B cell (primary cell): ENCODE measurements around the gene KLHDC7B. TPM values are rescaled to one million over a fixed set of nuclear protein-coding genes. Genes with fewer than 3 reads are reported as not detected.

Experiments
- ATAC-seq: fragments of 200-7000 bp; cut with Tn5 transposase; one replicate; pipeline ENCODE4 v1.10.0; 2021; ENCODE audit warnings: low read depth, mild to moderate bottlenecking, moderate number of reproducible peaks, moderate library complexity
- CTCF ChIA-PET: fragments of 350-600 bp; sonication (Branson Sonifier 250); formaldehyde crosslinking; loops from one replicate; lab custom pipeline; 2021; ENCODE audit warnings: antibody characterized with exemption, inconsistent platforms; lab: Charles Lee
- POLR2A ChIA-PET: fragments of 350-600 bp; sonication (Branson Sonifier 250); formaldehyde crosslinking; loops from one replicate; lab custom pipeline; 2021; ENCODE audit warnings: antibody characterized with exemption; lab: Charles Lee
- DNase-seq: peaks from one replicate; pipeline ENCODE4 v3.0.0; 2013
- H2AFZ ChIP-seq: 2 replicates; pipeline ENCODE4 v1.6.1; 2012; ENCODE audit warnings: mild to moderate bottlenecking, low read depth, low read length; ENCODE audit not compliant: insufficient read depth, poor library complexity, severe bottlenecking
- H3K27ac ChIP-seq, 2 donors: 1 replicate in 1 of 2; 2 replicates in 1 of 2; pipeline ENCODE4 v1.5.1; 2012 to 2013; ENCODE audit warnings: low read length in 2 of 2, mild to moderate bottlenecking in 2 of 2, moderate library complexity in 1 of 2
- H3K27me3 ChIP-seq, 4 experiments: fragments of 200-600 bp in 1 of 4; sonication (generic) in 1 of 4; replicated peaks in 1 of 4; 1 replicate in 2 of 4; 2 replicates in 2 of 4; pipeline versions ENCODE4 v1.6.1 to v1.7.0; 2013 to 2016; ENCODE audit warnings: low read length in 3 of 4, mild to moderate bottlenecking in 2 of 4, mixed read lengths in 1 of 4, moderate library complexity in 1 of 4; ENCODE audit not compliant: insufficient read depth in 4 of 4, control insufficient read depth in 3 of 4; ENCODE audit errors: control extremely low read depth in 1 of 4
- H3K36me3 ChIP-seq, 2 experiments: replicated peaks in 1 of 2; 1 replicate in 1 of 2; 2 replicates in 1 of 2; pipeline versions ENCODE4 v1.6.1 to v1.7.1; 2013; ENCODE audit warnings: low read length in 1 of 2; ENCODE audit not compliant: insufficient read depth in 2 of 2, control insufficient read depth in 1 of 2; ENCODE audit errors: control extremely low read depth in 1 of 2, extremely low read depth in 1 of 2
- H3K4me1 ChIP-seq, 2 donors: fragments of 200-600 bp in 1 of 2; sonication (generic) in 1 of 2; 1 replicate in 1 of 2; 2 replicates in 1 of 2; pipeline versions ENCODE4 v1.5.1 to v1.6.1; 2013 to 2017; ENCODE audit warnings: low read length in 2 of 2; ENCODE audit not compliant: control insufficient read depth in 2 of 2, insufficient read depth in 2 of 2
- H3K4me2 ChIP-seq: replicated peaks from 2 replicates; pipeline ENCODE3; 2012; ENCODE audit warnings: mild to moderate bottlenecking, low read depth, low read length; ENCODE audit not compliant: poor library complexity, severe bottlenecking
- H3K4me3 ChIP-seq, 5 experiments: fragments of 200-600 bp in 1 of 5; sonication (generic) in 1 of 5; 1 replicate in 3 of 5; 2 replicates in 2 of 5; pipeline versions ENCODE4 v1.5.1 to v1.7.0; 2011 to 2016; ENCODE audit warnings: low read length in 4 of 5, mild to moderate bottlenecking in 4 of 5, low read depth in 2 of 5, control low read depth in 1 of 5, moderate library complexity in 1 of 5; ENCODE audit not compliant: insufficient read depth in 1 of 5; ENCODE audit errors: control extremely low read depth in 1 of 5, extremely low read depth in 1 of 5
- H3K79me2 ChIP-seq: fragments of 200-600 bp; sonication (generic); one replicate; pipeline ENCODE4 v1.6.0; 2016; ENCODE audit warnings: low read length; ENCODE audit not compliant: control insufficient read depth, insufficient read depth
- H3K9ac ChIP-seq: fragments of 200-600 bp; sonication (generic); 2 replicates; pipeline ENCODE4 v1.6.1; 2017; ENCODE audit warnings: mild to moderate bottlenecking, low read length, moderate library complexity
- H3K9me3 ChIP-seq, 3 donors: one replicate each; pipeline versions ENCODE4 v1.6.1 to v1.7.1; 2013; ENCODE audit warnings: low read length in 2 of 3; ENCODE audit not compliant: control insufficient read depth in 2 of 3, insufficient read depth in 1 of 3; ENCODE audit errors: control extremely low read depth in 1 of 3
- H4K20me1 ChIP-seq: 2 replicates; pipeline ENCODE4 v1.6.0; 2012; ENCODE audit warnings: mild to moderate bottlenecking, low read length; ENCODE audit not compliant: insufficient read depth, control insufficient read depth, poor library complexity, severe bottlenecking
- H3K27ac Mint-ChIP-seq: one replicate; pipeline ENCODE4 v1.8.0; 2021; ENCODE audit warnings: mixed read lengths
- H3K27me3 Mint-ChIP-seq: one replicate; pipeline ENCODE4 v1.8.0; 2021; ENCODE audit warnings: mixed read lengths
- H3K4me1 Mint-ChIP-seq: one replicate; pipeline ENCODE4 v1.8.0; 2021; ENCODE audit warnings: mixed read lengths
- H3K4me3 Mint-ChIP-seq: one replicate; pipeline ENCODE4 v1.8.0; 2021; ENCODE audit warnings: mixed read lengths
- H3K9me3 Mint-ChIP-seq: one replicate; pipeline ENCODE4 v1.8.0; 2022; ENCODE audit warnings: mixed read lengths; ENCODE audit not compliant: insufficient read depth
- CTCF ChIP-seq: fragments of 200-600 bp; IDR thresholded peaks from one replicate; pipeline ENCODE4 v1.8.0; 2022; ENCODE audit warnings: antibody characterized with exemption, mild to moderate bottlenecking
- EZH2 ChIP-seq: IDR thresholded peaks from 2 replicates; pipeline ENCODE4 v1.6.1; 2012; ENCODE audit warnings: borderline replicate concordance, low read depth, mild to moderate bottlenecking, moderate library complexity, low read length; ENCODE audit not compliant: insufficient read depth, poor library complexity, severe bottlenecking
- WGBS: methylation state at CpG from one replicate; pipeline ENCODE4 v1.1.5; 2013; ENCODE audit warnings: missing lambda C conversion rate; ENCODE audit not compliant: insufficient coverage; 5-methylcytosine and 5-hydroxymethylcytosine counted together
- intact Hi-C: fragments of 100-400 bp; cut with micrococcal nuclease; formaldehyde crosslinking; loops from one replicate; pipeline ENCODE4 v1.10.0; 2022
- polyA plus RNA-seq: library from polyadenylated mRNA; depleted of rRNA; stranded (reverse); fragments of >200 nt; gene quantifications from 2 replicates; pipeline ENCODE4 v1.2.3, GENCODE V29; 2012
- total RNA-seq, 2 donors: library from RNA; stranded (reverse); fragments of 120-200 nt in 1 of 2; gene quantifications; 1 replicate in 1 of 2; 2 replicates in 1 of 2; pipeline versions ENCODE4 v1.2.3 to v1.2.4, GENCODE V29; 2013 to 2022

Gene KLHDC7B
- total and polyA plus RNA-seq, 2 donors (not counting 1 experiment from before 2014, with no cell fraction given) = 1.8 to 6.2 TPM

GRCh38 chr22:50546326-50547262 is 895 bp downstream of the KLHDC7B start:
- Mint-ChIP-seq H3K9me3 (no peaks in the 10 kb centered on the region), H3K27me3 (no peaks in the 10 kb centered on the region), H3K27ac (peak overlapping the region; percentile 75), H3K4me1 (peaks cover 38% of the 10 kb centered on the region), H3K4me3 (peak overlapping the region; percentile 37)
- Histone ChIP-seq H3K27me3 (no peaks in the 10 kb centered on the region), H3K79me2 (peaks cover 21% of the 10 kb centered on the region), H3K36me3 (no peaks in the 10 kb centered on the region), H3K9me3 (no peaks in the 10 kb centered on the region), H4K20me1 (no peaks in the 10 kb centered on the region), H3K9ac (no peak overlapping the region), H3K4me2 (peak overlapping the region; percentile 98), H3K27ac (no peak overlapping the region), H3K4me1 (peaks cover 32 to 53% of the 10 kb centered on the region in 2 donors), H3K4me3 (no peak overlapping the region), H2AFZ (no peak overlapping the region)
- 86% methylated on average over 78 of the region's 78 CpGs for WGBS
- POLR2A ChIA-PET = interaction anchor here (0.8 to 2.7 kb wide), 5 partner anchors 8 to 21 kb away, joined by 3 to 23 read pairs (median 10); partner anchors contain the start of genes SCO2 and TYMP
- ATAC-seq (no peak), DNase-seq (no peak)
- intact Hi-C loops = no loop called here
- CTCF ChIA-PET = interaction anchor here (0.8 to 2.2 kb wide), 5 partner anchors 11 to 75 kb away, joined by 3 to 13 read pairs (median 11); partner anchors contain the start of gene SCO2
- no peak for TF ChIP-seq CTCF
- TF ChIP-seq EZH2 = no peak
